ENCODE data around the gene ZMPSTE24.
A peak's percentile ranks its signal among the peaks of the same experiment; 100 is the strongest.

The ZMPSTE24 gene

GRCh38 chr1:40309374-40310128 lies 51.5 kb downstream of the ZMPSTE24 start:
- no peak overlapping the region for H3K9ac ChIP-seq (ENCODE audit: low read length)
- 100% methylated on average over 1 of the region's 8 CpGs for WGBS (ENCODE audit: extremely low coverage, insufficient coverage, insufficient read length)
- no peak overlapping the region for H2AK5ac ChIP-seq (ENCODE audit: low read length)
- peaks cover 15 to 22% of the 10 kb centered on the region in 2 experiments for H3K4me1 ChIP-seq (ENCODE audit: control insufficient read depth in 1 of 2, insufficient read depth in 2 of 2, low read length in 2 of 2)
- no peak for DNase-seq
- H2BK12ac ChIP-seq (ENCODE audit: low read length), result no peak overlapping the region
- H3K23ac ChIP-seq (ENCODE audit: low read length), result peak overlapping the region; percentile 37
- H4K8ac ChIP-seq (ENCODE audit: low read depth, low read length), result no peak overlapping the region
- no peak overlapping the region for H3K14ac ChIP-seq (ENCODE audit: low read length)
- H3K36me3 ChIP-seq (ENCODE audit: control insufficient read depth in 1 of 2, insufficient read depth in 2 of 2, low read length in 2 of 2), result no peaks in the 10 kb centered on the region
- H2BK5ac ChIP-seq (ENCODE audit: low read depth, low read length, poor library complexity), result no peak overlapping the region
- H3K79me1 ChIP-seq (ENCODE audit: low read length), result peaks cover 13% of the 10 kb centered on the region
- no peak overlapping the region for H4K91ac ChIP-seq (ENCODE audit: low read depth, low read length)
- H3K27ac ChIP-seq (ENCODE audit: low read depth, low read length), result no peak overlapping the region
- H3K27me3 ChIP-seq (ENCODE audit: insufficient read depth, low read length), result no peaks in the 10 kb centered on the region
- no peak overlapping the region for H3K18ac ChIP-seq (ENCODE audit: low read length)
- H2AFZ ChIP-seq (ENCODE audit: insufficient read depth, low read length, poor library complexity), result no peak overlapping the region
- H3K4me2 ChIP-seq (ENCODE audit: low read length), result no peak overlapping the region
- H3K4me3 ChIP-seq (ENCODE audit: low read depth, low read length), result no peak overlapping the region
- no peak overlapping the region for H4K12ac ChIP-seq (ENCODE audit: low read depth, low read length)
- peaks cover 2% of the 10 kb centered on the region for H3K9me3 ChIP-seq (ENCODE audit: insufficient read depth, low read depth, low read length)
- H3K4ac ChIP-seq (ENCODE audit: low read depth, low read length), result no peak overlapping the region
- H3K79me2 ChIP-seq (ENCODE audit: control insufficient read depth, insufficient read depth, low read length, poor library complexity), result peaks cover 6% of the 10 kb centered on the region
- no peak overlapping the region for H2BK120ac ChIP-seq (ENCODE audit: insufficient read depth, low read length, poor library complexity)

- no peak overlapping the region for H3K23ac ChIP-seq (ENCODE audit: low read length)
- no peak overlapping the region for H4K12ac ChIP-seq (ENCODE audit: low read depth, low read length)
- peaks cover 6% of the 10 kb centered on the region for H3K79me2 ChIP-seq (ENCODE audit: control insufficient read depth, insufficient read depth, low read length, poor library complexity)
- no peak overlapping the region for H2AFZ ChIP-seq (ENCODE audit: insufficient read depth, low read length, poor library complexity)
- no peaks in the 10 kb centered on the region for H3K36me3 ChIP-seq (ENCODE audit: control insufficient read depth in 1 of 2, insufficient read depth in 2 of 2, low read length in 2 of 2)
- H2BK5ac ChIP-seq (ENCODE audit: low read depth, low read length, poor library complexity), result no peak overlapping the region
- no peak overlapping the region for H2AK5ac ChIP-seq (ENCODE audit: low read length)
- H3K4me3 ChIP-seq (ENCODE audit: low read depth, low read length), result no peak overlapping the region
- no peak overlapping the region for H4K8ac ChIP-seq (ENCODE audit: low read depth, low read length)
- H3K4ac ChIP-seq (ENCODE audit: low read depth, low read length), result no peak overlapping the region
- no peak overlapping the region for H4K91ac ChIP-seq (ENCODE audit: low read depth, low read length)
- H2BK12ac ChIP-seq (ENCODE audit: low read length), result no peak overlapping the region
- no peak overlapping the region for H3K14ac ChIP-seq (ENCODE audit: low read length)
- no peak overlapping the region for H3K18ac ChIP-seq (ENCODE audit: low read length)
- H3K9me3 ChIP-seq (ENCODE audit: insufficient read depth, low read depth, low read length), result peaks cover 2% of the 10 kb centered on the region
- no peak overlapping the region for H3K4me2 ChIP-seq (ENCODE audit: low read length)
- peaks cover 13% of the 10 kb centered on the region for H3K79me1 ChIP-seq (ENCODE audit: low read length)
- no peaks in the 10 kb centered on the region for H3K27me3 ChIP-seq (ENCODE audit: insufficient read depth, low read length)
- H3K27ac ChIP-seq (ENCODE audit: low read depth, low read length), result no peak overlapping the region
- no peak overlapping the region for H3K9ac ChIP-seq (ENCODE audit: low read length)
- H2BK120ac ChIP-seq (ENCODE audit: insufficient read depth, low read length, poor library complexity), result no peak overlapping the region
- WGBS (ENCODE audit: extremely low coverage, insufficient coverage, insufficient read length), result no CpG with 5 or more reads among the region's 2 CpGs
- DNase-seq, result no peak
- peaks cover 19 to 26% of the 10 kb centered on the region in 2 experiments for H3K4me1 ChIP-seq (ENCODE audit: control insufficient read depth in 1 of 2, insufficient read depth in 2 of 2, low read length in 2 of 2)
Measured at GRCh38 chr1:40310129-40310461, 52.1 kb downstream of the ZMPSTE24 start.

GRCh38 chr1:40310983-40311642 lies 53.1 kb downstream of the ZMPSTE24 start:
- Histone ChIP-seq H3K9ac (ENCODE audit: low read length) (no peak overlapping the region), H3K14ac (ENCODE audit: low read length) (no peak overlapping the region), H3K4me2 (ENCODE audit: low read length) (no peak overlapping the region), H4K8ac (ENCODE audit: low read depth, low read length) (no peak overlapping the region), H3K4me3 (ENCODE audit: low read depth, low read length) (no peak overlapping the region), H3K9me3 (ENCODE audit: insufficient read depth, low read depth, low read length) (peaks cover 2% of the 10 kb centered on the region), H3K27me3 (ENCODE audit: insufficient read depth, low read length) (peaks cover 7% of the 10 kb centered on the region), H3K79me2 (ENCODE audit: control insufficient read depth, insufficient read depth, low read length, poor library complexity) (no peaks in the 10 kb centered on the region), H3K18ac (ENCODE audit: low read length) (no peak overlapping the region), H3K4me1 (ENCODE audit: control insufficient read depth in 1 of 2, insufficient read depth in 2 of 2, low read length in 2 of 2) (peaks cover 16 to 22% of the 10 kb centered on the region in 2 experiments), H4K12ac (ENCODE audit: low read depth, low read length) (no peak overlapping the region), H3K36me3 (ENCODE audit: control insufficient read depth in 1 of 2, insufficient read depth in 2 of 2, low read length in 2 of 2) (no peaks in the 10 kb centered on the region), H2AK5ac (ENCODE audit: low read length) (no peak overlapping the region), H2BK5ac (ENCODE audit: low read depth, low read length, poor library complexity) (no peak overlapping the region), H3K4ac (ENCODE audit: low read depth, low read length) (no peak overlapping the region), H3K79me1 (ENCODE audit: low read length) (peaks cover 10% of the 10 kb centered on the region), H3K23ac (ENCODE audit: low read length) (no peak overlapping the region), H2BK12ac (ENCODE audit: low read length) (no peak overlapping the region), H2BK120ac (ENCODE audit: insufficient read depth, low read length, poor library complexity) (no peak overlapping the region), H2AFZ (ENCODE audit: insufficient read depth, low read length, poor library complexity) (no peak overlapping the region), H3K27ac (ENCODE audit: low read depth, low read length) (no peak overlapping the region), H4K91ac (ENCODE audit: low read depth, low read length) (no peak overlapping the region)
- WGBS (ENCODE audit: extremely low coverage, insufficient coverage, insufficient read length), result no CpG with 5 or more reads among the region's 22 CpGs
- no peak for DNase-seq

- H4K8ac ChIP-seq (ENCODE audit: low read depth, low read length), result no peak overlapping the region
- H2BK5ac ChIP-seq (ENCODE audit: low read depth, low read length, poor library complexity), result no peak overlapping the region
- H3K18ac ChIP-seq (ENCODE audit: low read length), result no peak overlapping the region
- H3K9ac ChIP-seq (ENCODE audit: low read length), result no peak overlapping the region
- no peak overlapping the region for H3K4ac ChIP-seq (ENCODE audit: low read depth, low read length)
- H2AK5ac ChIP-seq (ENCODE audit: low read length), result no peak overlapping the region
- H2AFZ ChIP-seq (ENCODE audit: insufficient read depth, low read length, poor library complexity), result no peak overlapping the region
- no peak overlapping the region for H4K91ac ChIP-seq (ENCODE audit: low read depth, low read length)
- H3K79me1 ChIP-seq (ENCODE audit: low read length), result peaks cover 12% of the 10 kb centered on the region
- H3K4me2 ChIP-seq (ENCODE audit: low read length), result no peak overlapping the region
- no peak for DNase-seq
- H3K36me3 ChIP-seq (ENCODE audit: control insufficient read depth in 1 of 2, insufficient read depth in 2 of 2, low read length in 2 of 2), result no peaks in the 10 kb centered on the region
- H3K27ac ChIP-seq (ENCODE audit: low read depth, low read length), result no peak overlapping the region
- H3K9me3 ChIP-seq (ENCODE audit: insufficient read depth, low read depth, low read length), result peaks cover 2% of the 10 kb centered on the region
- no peak overlapping the region for H3K23ac ChIP-seq (ENCODE audit: low read length)
- H2BK12ac ChIP-seq (ENCODE audit: low read length), result no peak overlapping the region
- no peak overlapping the region for H3K4me3 ChIP-seq (ENCODE audit: low read depth, low read length)
- no peak overlapping the region for H2BK120ac ChIP-seq (ENCODE audit: insufficient read depth, low read length, poor library complexity)
- peaks cover 13% of the 10 kb centered on the region for H3K27me3 ChIP-seq (ENCODE audit: insufficient read depth, low read length)
- no peak overlapping the region for H3K14ac ChIP-seq (ENCODE audit: low read length)
- no peaks in the 10 kb centered on the region for H3K79me2 ChIP-seq (ENCODE audit: control insufficient read depth, insufficient read depth, low read length, poor library complexity)
- H3K4me1 ChIP-seq (ENCODE audit: control insufficient read depth in 1 of 2, insufficient read depth in 2 of 2, low read length in 2 of 2), result peaks cover 16 to 19% of the 10 kb centered on the region in 2 experiments
- H4K12ac ChIP-seq (ENCODE audit: low read depth, low read length), result no peak overlapping the region
- WGBS (ENCODE audit: extremely low coverage, insufficient coverage, insufficient read length), result no CpG with 5 or more reads among the region's 5 CpGs
Measured at GRCh38 chr1:40311692-40312091, 53.7 kb downstream of the ZMPSTE24 start.
